Measurements from ENCODE around the gene CTSD. TPM values are rescaled to one million over a fixed set of nuclear protein-coding genes. Genes with fewer than 3 reads are reported as not detected.

The CTSD gene
- total and polyA plus RNA-seq, 4 donors = 310 to 814 (median 553) TPM

GRCh38 chr11:1763336-1763795 is 361 bp downstream of the CTSD start (continued):
- TF ChIP-seq HNF4G (IDR thresholded peaks at IDR 0.05) (no peak), GABPA (IDR thresholded peaks at IDR 0.05 in 1 of 2, conservative IDR thresholded peaks at IDR 0.05 in 1 of 2) (no peak), NR2F2 (IDR thresholded peaks at IDR 0.05) (no peak), ATF3 (IDR thresholded peaks at IDR 0.05) (no peak), TAF1 (conservative IDR thresholded peaks at IDR 0.05) (no peak), SP1 (IDR thresholded peaks at IDR 0.05) (no peak), RAD21 (IDR thresholded peaks at IDR 0.05) (no peak), RXRA (IDR thresholded peaks at IDR 0.05) (no peak), JUND (IDR thresholded peaks at IDR 0.05) (no peak), FOXA1 (IDR thresholded peaks at IDR 0.05) (no peak), EGR1 (IDR thresholded peaks at IDR 0.05; ENCODE audit: low read depth in 2 of 2) (no peak)

- Histone ChIP-seq H3K36me3 (ENCODE audit: control insufficient read depth in 4 of 4, insufficient read depth in 3 of 4, low read depth in 1 of 4, low read length in 3 of 4) (peaks cover 0 to 12% (median 1%) of the 10 kb centered on the region in 4 donors), H3K4me1 (ENCODE audit: control insufficient read depth in 4 of 4, insufficient read depth in 4 of 4, low read length in 3 of 4) (peaks cover 25 to 56% (median 40%) of the 10 kb centered on the region in 4 donors), H3K27ac (ENCODE audit: low read depth in 1 of 2, low read length in 2 of 2) (peak overlapping the region; percentile 86 to 92), H3K27me3 (ENCODE audit: control insufficient read depth in 4 of 4, insufficient read depth in 4 of 4, low read length in 3 of 4) (no peaks in the 10 kb centered on the region), H3K9me3 (ENCODE audit: control insufficient read depth in 4 of 4, low read length in 3 of 4) (no peaks in the 10 kb centered on the region), H3K4me3 (ENCODE audit: low read depth in 1 of 3, low read length in 3 of 3) (peak overlapping the region; percentile 83 to 95 (median 84)), H3K9ac (ENCODE audit: low read depth in 1 of 2, low read length in 2 of 2) (peak overlapping the region; percentile 75 to 91)
- WGBS = 10% methylated on average over 16 of the region's 16 CpGs
- TF ChIP-seq RAD21 (IDR thresholded peaks at IDR 0.05) (no peak), NR2F2 (IDR thresholded peaks at IDR 0.05) (no peak), FOXA2 (IDR thresholded peaks at IDR 0.05) (no peak), REST (IDR thresholded peaks at IDR 0.05) (peak; percentile 73), SP1 (IDR thresholded peaks at IDR 0.05) (no peak), RXRA (IDR thresholded peaks at IDR 0.05) (no peak), ZBTB33 (IDR thresholded peaks at IDR 0.05) (no peak), TAF1 (conservative IDR thresholded peaks at IDR 0.05) (no peak), GABPA (IDR thresholded peaks at IDR 0.05 in 1 of 2, conservative IDR thresholded peaks at IDR 0.05 in 1 of 2) (peak in 1 of 2 donors; percentile 67), MAX (IDR thresholded peaks at IDR 0.05) (no peak), HNF4A (conservative IDR thresholded peaks at IDR 0.05) (no peak), HNF4G (IDR thresholded peaks at IDR 0.05) (no peak), JUND (IDR thresholded peaks at IDR 0.05) (peak in 1 of 2 donors; percentile 48), FOXA1 (IDR thresholded peaks at IDR 0.05) (no peak), EGR1 (IDR thresholded peaks at IDR 0.05; ENCODE audit: low read depth in 2 of 2) (no peak), CTCF (IDR thresholded peaks at IDR 0.05; ENCODE audit: low read depth, low read length, missing input control) (no peak), YY1 (IDR thresholded peaks at IDR 0.05) (peak; percentile 45), ATF3 (IDR thresholded peaks at IDR 0.05) (no peak)
- DNase-seq (ENCODE audit: low spot score) = peak; percentile 60
These were observed 1.0 kb downstream of the CTSD start for GRCh38 chr11:1762537-1763302.

All from liver (tissue), 9 donors.